HepG2 (cell line): Measurements from ENCODE around the gene SELENOV.

Source experiments
- PHF21A ChIP-seq: sonication (generic); formaldehyde crosslinking; IDR thresholded peaks from 2 replicates; pipeline ENCODE4 v1.5.0; 2020; ENCODE audit warnings: mild to moderate bottlenecking, missing genetic modification reagents
- TF ChIP-seq, protein P1 (sequence below): IDR thresholded peaks from 2 replicates; pipeline ENCODE4 v1.6.1; 2018; ENCODE audit warnings: missing genetic modification reagents

DNA sequence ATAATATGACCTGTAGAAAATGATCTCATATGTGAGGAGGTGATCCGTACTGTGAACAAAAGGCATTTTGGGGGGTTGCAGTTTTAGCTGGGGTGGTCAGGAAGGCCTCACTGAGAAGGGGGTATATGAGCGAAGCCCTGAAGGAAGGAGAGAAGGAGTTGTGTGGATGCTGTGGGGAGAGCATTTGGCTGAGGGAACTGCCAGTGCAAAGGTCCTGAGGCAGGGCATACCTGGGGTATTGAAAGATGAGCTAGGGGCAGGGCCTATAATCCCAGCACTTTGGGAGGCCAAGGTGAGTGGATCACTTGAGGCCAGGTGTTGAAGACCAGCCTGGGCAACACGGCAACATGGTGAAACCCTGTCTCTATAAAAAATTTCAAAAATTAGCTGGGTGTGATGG, 2.5 kb downstream of the SELENOV start:
- TF ChIP-seq PHF21A (CRISPR knock-in tag), result no peak
- TF ChIP-seq, protein P1, sequence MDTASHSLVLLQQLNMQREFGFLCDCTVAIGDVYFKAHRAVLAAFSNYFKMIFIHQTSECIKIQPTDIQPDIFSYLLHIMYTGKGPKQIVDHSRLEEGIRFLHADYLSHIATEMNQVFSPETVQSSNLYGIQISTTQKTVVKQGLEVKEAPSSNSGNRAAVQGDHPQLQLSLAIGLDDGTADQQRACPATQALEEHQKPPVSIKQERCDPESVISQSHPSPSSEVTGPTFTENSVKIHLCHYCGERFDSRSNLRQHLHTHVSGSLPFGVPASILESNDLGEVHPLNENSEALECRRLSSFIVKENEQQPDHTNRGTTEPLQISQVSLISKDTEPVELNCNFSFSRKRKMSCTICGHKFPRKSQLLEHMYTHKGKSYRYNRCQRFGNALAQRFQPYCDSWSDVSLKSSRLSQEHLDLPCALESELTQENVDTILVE, result no peak
